CD14-positive monocyte (primary cell): ENCODE results near the gene RAB27A. TPM values are rescaled to one million over a fixed set of nuclear protein-coding genes. Genes with fewer than 3 reads are reported as not detected.
A peak's percentile ranks its signal among the peaks of the same experiment; 100 is the strongest.

ENCODE experiments used
- DNase-seq, 3 donors: peaks; one replicate each; pipeline ENCODE4 v3.0.0-alpha.2; 2011 to 2022
- H2AFZ ChIP-seq: 2 replicates; pipeline ENCODE4 v1.6.0; 2012; ENCODE audit warnings: mild to moderate bottlenecking, low read depth, low read length, inconsistent platforms; ENCODE audit not compliant: insufficient read depth, poor library complexity, severe bottlenecking
- H3K27ac ChIP-seq, 2 donors: 1 replicate in 1 of 2; 2 replicates in 1 of 2; pipeline ENCODE4 v1.5.1; 2012 to 2013; ENCODE audit warnings: low read length in 2 of 2, control low read depth in 1 of 2, inconsistent platforms in 1 of 2, low read depth in 1 of 2, mild to moderate bottlenecking in 1 of 2
- H3K27me3 ChIP-seq, 2 donors: one replicate each; pipeline versions ENCODE4 v1.6.0 to v1.6.1; 2011 to 2013; ENCODE audit warnings: low read length in 2 of 2; ENCODE audit not compliant: control insufficient read depth in 2 of 2, insufficient read depth in 2 of 2
- H3K36me3 ChIP-seq, 2 donors: replicated peaks in 1 of 2; 1 replicate in 1 of 2; 2 replicates in 1 of 2; pipeline versions ENCODE4 v1.5.1 to v1.6.1; 2012 to 2013; ENCODE audit warnings: low read length in 2 of 2, control low read depth in 1 of 2, inconsistent platforms in 1 of 2, mild to moderate bottlenecking in 1 of 2; ENCODE audit not compliant: insufficient read depth in 2 of 2, control insufficient read depth in 1 of 2
- H3K4me1 ChIP-seq, 2 donors: 1 replicate in 1 of 2; 2 replicates in 1 of 2; pipeline versions ENCODE4 v1.5.1 to v1.6.1; 2012 to 2013; ENCODE audit warnings: low read length in 2 of 2, control low read depth in 1 of 2, inconsistent platforms in 1 of 2, mild to moderate bottlenecking in 1 of 2, moderate library complexity in 1 of 2; ENCODE audit not compliant: insufficient read depth in 2 of 2, control insufficient read depth in 1 of 2
- H3K4me2 ChIP-seq: replicated peaks from 2 replicates; pipeline ENCODE3; 2012; ENCODE audit warnings: low read length, moderate library complexity, mild to moderate bottlenecking; ENCODE audit not compliant: poor library complexity, severe bottlenecking; ENCODE audit errors: extremely low read depth
- H3K4me3 ChIP-seq, 3 experiments: fragments of 200-600 bp in 1 of 3; sonication (generic) in 1 of 3; replicated peaks in 1 of 3; 1 replicate in 2 of 3; 2 replicates in 1 of 3; pipeline ENCODE4 v1.5.1; 2011 to 2013; ENCODE audit warnings: low read length in 3 of 3, mild to moderate bottlenecking in 3 of 3, control low read depth in 2 of 3, low read depth in 2 of 3, inconsistent platforms in 1 of 3, moderate library complexity in 1 of 3
- H3K79me2 ChIP-seq: 2 replicates; pipeline ENCODE4 v1.6.0; 2012; ENCODE audit warnings: mild to moderate bottlenecking, control low read depth, inconsistent platforms, low read length, moderate library complexity; ENCODE audit not compliant: insufficient read depth
- H3K9ac ChIP-seq: 2 replicates; pipeline ENCODE4 v1.6.0; 2017; ENCODE audit warnings: low read length, mild to moderate bottlenecking; ENCODE audit not compliant: insufficient read depth, poor library complexity, severe bottlenecking
- H3K9me3 ChIP-seq, 2 donors: replicated peaks in 1 of 2; 1 replicate in 1 of 2; 2 replicates in 1 of 2; pipeline versions ENCODE4 v1.5.1 to v1.6.1; 2012 to 2013; ENCODE audit warnings: low read length in 2 of 2, control low read depth in 1 of 2; ENCODE audit not compliant: control insufficient read depth in 1 of 2, insufficient read depth in 1 of 2
- H4K20me1 ChIP-seq: 2 replicates; pipeline ENCODE4 v1.6.0; 2012; ENCODE audit warnings: mild to moderate bottlenecking, low read length, control low read depth, moderate library complexity; ENCODE audit not compliant: insufficient read depth
- H3K27ac Mint-ChIP-seq, 7 donors: one replicate each; pipeline ENCODE4 v1.8.0; 2020; ENCODE audit warnings: mild to moderate bottlenecking in 7 of 7, mixed read lengths in 7 of 7, moderate library complexity in 6 of 7, inconsistent platforms in 2 of 7
- H3K27me3 Mint-ChIP-seq, 3 donors: one replicate each; pipeline ENCODE4 v1.8.0; 2021 to 2022; ENCODE audit warnings: low read depth in 3 of 3, mild to moderate bottlenecking in 3 of 3, mixed read lengths in 3 of 3, moderate library complexity in 3 of 3, inconsistent platforms in 1 of 3
- H3K36me3 Mint-ChIP-seq, 2 donors: one replicate each; pipeline ENCODE4 v1.8.0; 2020; ENCODE audit warnings: mixed read lengths in 2 of 2, inconsistent platforms in 1 of 2, mild to moderate bottlenecking in 1 of 2
- H3K4me1 Mint-ChIP-seq: one replicate; pipeline ENCODE4 v1.8.0; 2020; ENCODE audit warnings: mild to moderate bottlenecking, mixed read lengths
- H3K4me3 Mint-ChIP-seq, 2 donors: one replicate each; pipeline ENCODE4 v1.8.0; 2020; ENCODE audit warnings: mild to moderate bottlenecking in 2 of 2, mixed read lengths in 2 of 2, moderate library complexity in 1 of 2
- H3K9me3 Mint-ChIP-seq, 7 donors: one replicate each; pipeline ENCODE4 v1.8.0; 2020 to 2022; ENCODE audit warnings: mixed read lengths in 7 of 7, mild to moderate bottlenecking in 6 of 7, moderate library complexity in 6 of 7, inconsistent platforms in 2 of 7
- WGBS: methylation state at CpG from one replicate; pipeline ENCODE4 v1.1.5; 2013; ENCODE audit warnings: missing lambda C conversion rate; ENCODE audit not compliant: insufficient coverage; 5-methylcytosine and 5-hydroxymethylcytosine counted together
- intact Hi-C, 2 donors: fragments of 100-400 bp; cut with micrococcal nuclease; formaldehyde crosslinking; loops; one replicate each; pipeline versions ENCODE4 v1.15.0 to v1.15.1; 2023
- polyA plus RNA-seq, 3 donors: library from polyadenylated mRNA; depleted of rRNA in 1 of 3; unstranded in 2 of 3; stranded (reverse) in 1 of 3; fragments of 300-500 nt in 2 of 3; fragments of >200 nt in 1 of 3; fragmentation: Illumina TruSeq in 2 of 3; gene quantifications; 1 replicate in 2 of 3; 2 replicates in 1 of 3; pipeline ENCODE4 v1.2.3, GENCODE V29; 2012 to 2021
- TF ChIP-seq, protein P1 (sequence below): fragments of 200-600 bp; IDR thresholded peaks from one replicate; pipeline ENCODE4 v1.8.0; 2022; ENCODE audit warnings: antibody characterized with exemption, mild to moderate bottlenecking

Gene RAB27A
- polyA plus RNA-seq, 3 donors, result 70.1 to 159 (median 135) TPM

DNA sequence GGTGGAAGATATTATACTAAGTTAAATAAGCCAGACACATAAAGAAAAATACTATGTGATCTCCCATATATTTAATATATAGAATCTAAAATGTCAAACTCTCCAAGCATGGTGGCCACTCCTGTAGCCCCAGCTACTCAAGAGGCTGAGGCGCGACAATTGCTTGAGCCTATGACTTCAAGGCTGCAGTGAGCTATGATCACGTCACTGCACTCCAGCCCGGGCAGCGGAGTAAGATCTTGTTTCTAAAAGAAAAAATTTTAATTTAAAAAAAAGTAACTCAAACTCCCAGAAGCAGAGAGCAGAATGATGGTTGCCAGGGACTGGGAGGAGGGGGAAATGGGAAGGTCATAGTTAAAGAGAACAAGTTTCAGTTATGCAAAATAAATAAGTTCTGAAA, 13.3 kb downstream of the RAB27A start:
- TF ChIP-seq, protein P1, sequence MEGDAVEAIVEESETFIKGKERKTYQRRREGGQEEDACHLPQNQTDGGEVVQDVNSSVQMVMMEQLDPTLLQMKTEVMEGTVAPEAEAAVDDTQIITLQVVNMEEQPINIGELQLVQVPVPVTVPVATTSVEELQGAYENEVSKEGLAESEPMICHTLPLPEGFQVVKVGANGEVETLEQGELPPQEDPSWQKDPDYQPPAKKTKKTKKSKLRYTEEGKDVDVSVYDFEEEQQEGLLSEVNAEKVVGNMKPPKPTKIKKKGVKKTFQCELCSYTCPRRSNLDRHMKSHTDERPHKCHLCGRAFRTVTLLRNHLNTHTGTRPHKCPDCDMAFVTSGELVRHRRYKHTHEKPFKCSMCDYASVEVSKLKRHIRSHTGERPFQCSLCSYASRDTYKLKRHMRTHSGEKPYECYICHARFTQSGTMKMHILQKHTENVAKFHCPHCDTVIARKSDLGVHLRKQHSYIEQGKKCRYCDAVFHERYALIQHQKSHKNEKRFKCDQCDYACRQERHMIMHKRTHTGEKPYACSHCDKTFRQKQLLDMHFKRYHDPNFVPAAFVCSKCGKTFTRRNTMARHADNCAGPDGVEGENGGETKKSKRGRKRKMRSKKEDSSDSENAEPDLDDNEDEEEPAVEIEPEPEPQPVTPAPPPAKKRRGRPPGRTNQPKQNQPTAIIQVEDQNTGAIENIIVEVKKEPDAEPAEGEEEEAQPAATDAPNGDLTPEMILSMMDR, result no peak
- Histone ChIP-seq H2AFZ (no peak overlapping the region), H3K9me3 (no peaks in the 10 kb centered on the region), H3K36me3 (peaks cover 0 to 3% of the 10 kb centered on the region in 2 donors), H4K20me1 (peaks cover 24% of the 10 kb centered on the region), H3K4me2 (no peak overlapping the region), H3K79me2 (peaks cover 100% of the 10 kb centered on the region), H3K27me3 (no peaks in the 10 kb centered on the region), H3K9ac (no peak overlapping the region), H3K4me1 (peaks cover 60 to 74% of the 10 kb centered on the region in 2 donors), H3K4me3 (no peak overlapping the region), H3K27ac (peak overlapping the region in 1 of 2 donors; percentile 76)
- H3K27me3 Mint-ChIP-seq, result no peaks in the 10 kb centered on the region
- intact Hi-C loops, result no loop called here
- H3K9me3 Mint-ChIP-seq, result peaks cover 0 to 2% (median 0%) of the 10 kb centered on the region in 7 donors
- H3K4me3 Mint-ChIP-seq, result no peak overlapping the region
- peaks cover 77% of the 10 kb centered on the region for H3K4me1 Mint-ChIP-seq
- no peak for DNase-seq
- WGBS, result no CpG with 5 or more reads among the region's 5 CpGs
- H3K27ac Mint-ChIP-seq, result peak overlapping the region in 6 of 7 donors; percentile 78 to 97 (median 91)
- H3K36me3 Mint-ChIP-seq, result peaks cover 34 to 38% of the 10 kb centered on the region in 2 donors

DNA sequence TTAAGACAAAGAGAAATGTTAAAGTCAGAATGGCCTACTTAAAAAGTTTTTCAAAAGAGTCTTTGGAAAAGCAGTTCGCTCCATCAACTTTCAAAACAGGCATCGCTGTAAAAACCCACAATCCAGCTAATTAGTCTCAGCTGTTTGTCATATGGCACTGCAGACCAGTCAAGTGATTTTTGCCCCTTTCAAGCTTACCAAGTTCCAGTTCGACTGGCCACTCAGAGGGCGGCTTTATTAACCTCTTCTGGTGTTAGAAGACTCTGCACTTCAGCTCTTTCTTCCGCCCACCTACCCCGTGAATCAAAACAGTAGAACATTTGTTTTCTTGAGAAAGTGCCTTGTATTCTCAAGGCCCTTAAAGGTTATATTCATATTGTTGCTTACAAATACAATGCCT, 19.3 kb downstream of the RAB27A start:
- Histone ChIP-seq H3K9ac (no peak overlapping the region), H3K36me3 (peaks cover 9 to 44% of the 10 kb centered on the region in 2 donors), H3K4me2 (no peak overlapping the region), H3K4me1 (peaks cover 45 to 54% of the 10 kb centered on the region in 2 donors), H2AFZ (no peak overlapping the region), H3K4me3 (no peak overlapping the region), H3K27me3 (no peaks in the 10 kb centered on the region), H3K27ac (peak overlapping the region in 1 of 2 donors; percentile 92), H3K79me2 (peaks cover 95% of the 10 kb centered on the region), H3K9me3 (no peaks in the 10 kb centered on the region), H4K20me1 (peaks cover 5% of the 10 kb centered on the region)
- Mint-ChIP-seq H3K27me3 (no peaks in the 10 kb centered on the region), H3K9me3 (peaks cover 0 to 2% (median 0%) of the 10 kb centered on the region in 7 donors), H3K4me3 (no peak overlapping the region), H3K4me1 (peaks cover 79% of the 10 kb centered on the region), H3K27ac (peak overlapping the region; percentile 35 to 97 (median 81)), H3K36me3 (peaks cover 50 to 61% of the 10 kb centered on the region in 2 donors)
- TF ChIP-seq, protein P1, result no peak
- WGBS, result 100% methylated on average over 2 of the region's 6 CpGs
- DNase-seq, result no peak
- intact Hi-C loops, result no loop called here
